Kidney (tissue), 14 donors: ENCODE data around the gene SCGB1D4. TPM values are rescaled to one million over a fixed set of nuclear protein-coding genes. Genes with fewer than 3 reads are reported as not detected.

Experiments
- DNase-seq, 5 donors: peaks; one replicate each; pipeline ENCODE4 v3.0.0-alpha.2; 2013 to 2020
- FAIRE-seq: peaks from 2 replicates; lab custom pipeline; 2012; peaks lifted over from hg19 to GRCh38; lab: Jason Lieb, UNC
- H3K27ac ChIP-seq, 2 donors: one replicate each; pipeline ENCODE4 v1.7.0; 2013; ENCODE audit warnings: low read depth in 2 of 2, low read length in 2 of 2, inconsistent platforms in 1 of 2
- H3K27me3 ChIP-seq: one replicate; pipeline ENCODE4 v1.7.1; 2013; ENCODE audit warnings: low read length, inconsistent platforms; ENCODE audit not compliant: control insufficient read depth, insufficient read depth
- H3K36me3 ChIP-seq, 3 donors: one replicate each; pipeline versions ENCODE4 v1.7.0 to v1.7.1; 2013; ENCODE audit warnings: low read length in 3 of 3, control low read depth in 1 of 3, inconsistent platforms in 1 of 3; ENCODE audit not compliant: insufficient read depth in 3 of 3, control insufficient read depth in 2 of 3
- H3K4me1 ChIP-seq, 3 donors: one replicate each; pipeline versions ENCODE4 v1.7.0 to v1.7.1; 2013; ENCODE audit warnings: low read length in 3 of 3, inconsistent platforms in 1 of 3, low read depth in 1 of 3; ENCODE audit not compliant: control insufficient read depth in 2 of 3, insufficient read depth in 2 of 3
- H3K4me3 ChIP-seq, 3 donors: one replicate each; pipeline versions ENCODE4 v1.7.0 to v1.8.1; 2013; ENCODE audit warnings: low read length in 3 of 3, control low read depth in 1 of 3, inconsistent platforms in 1 of 3
- H3K9ac ChIP-seq, 3 donors: one replicate each; pipeline versions ENCODE4 v1.7.0 to v1.7.1; 2013; ENCODE audit warnings: low read length in 3 of 3, control low read depth in 1 of 3, inconsistent platforms in 1 of 3
- H3K9me3 ChIP-seq, 3 donors: one replicate each; pipeline versions ENCODE4 v1.7.0 to v1.7.1; 2013; ENCODE audit warnings: low read length in 3 of 3, control low read depth in 1 of 3, inconsistent platforms in 1 of 3; ENCODE audit not compliant: control insufficient read depth in 2 of 3, insufficient read depth in 1 of 3
- CTCF ChIP-seq: IDR thresholded peaks from 3 replicates; pipeline ENCODE4 v1.5.1; 2012; ENCODE audit warnings: mild to moderate bottlenecking, moderate library complexity, borderline replicate concordance; ENCODE audit not compliant: insufficient read depth; ENCODE audit errors: extremely low read depth
- intact Hi-C: fragments of 100-400 bp; cut with DNase I; formaldehyde crosslinking; loops from one replicate; pipeline ENCODE4 v1.11.1; 2022
- polyA plus RNA-seq: library from polyadenylated mRNA; stranded (reverse); fragments of 350-450 nt; fragmentation: Illumina TruSeq; extraction: RNeasy Lipid Tissue Mini Kit (QIAGEN cat#74804); gene quantifications from one replicate; pipeline ENCODE4 v1.2.3, GENCODE V29; 2014; ENCODE audit warnings: low read depth, low replicate concordance; ENCODE audit not compliant: insufficient read depth
- total RNA-seq: library from RNA; stranded (reverse); fragmentation: NEBNext Ultra II Directional; extraction: Animal tissue kit (Norgen Biotek cat#: 25700); gene quantifications from one replicate; pipeline ENCODE4 v1.2.1, GENCODE V29; 2021
- donor health status: control.
- donor health status: control.
- donor health status: control.
- donor health status: control.
- donor health status: control.
- donor health status: DM: yes; HTN: yes; CAD: no.
- donor health status: Normal renal cell carcinoma (clear cell type).

The SCGB1D4 gene
- total and polyA plus RNA-seq, 2 donors from 2014 or later = not detected

- intact Hi-C loops = no loop called here
- Histone ChIP-seq H3K27ac (no peak overlapping the region), H3K27me3 (no peaks in the 10 kb centered on the region), H3K4me1 (no peaks in the 10 kb centered on the region), H3K4me3 (no peak overlapping the region), H3K9me3 (no peaks in the 10 kb centered on the region), H3K9ac (no peak overlapping the region), H3K36me3 (no peaks in the 10 kb centered on the region)
- DNase-seq = no peak
- FAIRE-seq = no peak
- no peak for TF ChIP-seq CTCF
Observed at GRCh38 chr11:62309991-62310390, 11.1 kb upstream of the SCGB1D4 start.

GRCh38 chr11:62307950-62308349 is 9.1 kb upstream of the SCGB1D4 start:
- FAIRE-seq = no peak
- intact Hi-C loops = no loop called here

DNA sequence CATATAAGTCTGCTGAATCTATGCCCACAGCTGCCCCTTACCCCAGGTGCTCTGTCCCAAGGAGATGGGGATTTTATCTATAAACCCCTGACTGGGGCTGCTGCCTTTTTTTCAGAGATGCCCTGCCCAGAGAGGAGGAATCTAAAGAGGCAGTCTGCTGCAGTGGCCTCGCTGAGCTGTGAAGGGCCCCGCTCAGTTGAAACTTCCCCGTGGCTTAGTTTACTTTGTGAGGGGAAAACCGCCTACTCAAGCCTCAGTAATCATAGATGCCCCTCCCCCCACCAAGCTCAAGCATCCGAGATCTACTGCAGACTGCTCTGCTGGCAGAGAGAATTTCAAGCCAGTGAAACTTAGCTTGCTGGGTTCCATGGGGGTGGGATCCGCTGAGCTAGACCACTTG is 7.4 kb upstream of the SCGB1D4 start:
- FAIRE-seq (no peak), DNase-seq (no peak)
- intact Hi-C loops = no loop called here
- TF ChIP-seq CTCF = no peak
- H3K4me3 ChIP-seq = no peak overlapping the region
- H3K27me3 ChIP-seq = no peaks in the 10 kb centered on the region
- no peaks in the 10 kb centered on the region for H3K36me3 ChIP-seq
- H3K9ac ChIP-seq = no peak overlapping the region
- H3K9me3 ChIP-seq = no peaks in the 10 kb centered on the region
- H3K4me1 ChIP-seq = no peaks in the 10 kb centered on the region
- H3K27ac ChIP-seq = no peak overlapping the region

More at GRCh38 chr11:62307950-62308349, 9.1 kb upstream of the SCGB1D4 start:
- H3K4me3 ChIP-seq = no peak overlapping the region
- H3K9ac ChIP-seq = no peak overlapping the region
- no peaks in the 10 kb centered on the region for H3K36me3 ChIP-seq
- H3K4me1 ChIP-seq = no peaks in the 10 kb centered on the region
- no peak for DNase-seq
- H3K27ac ChIP-seq = no peak overlapping the region
- no peak for TF ChIP-seq CTCF
- no peaks in the 10 kb centered on the region for H3K9me3 ChIP-seq
- H3K27me3 ChIP-seq = no peaks in the 10 kb centered on the region

DNA sequence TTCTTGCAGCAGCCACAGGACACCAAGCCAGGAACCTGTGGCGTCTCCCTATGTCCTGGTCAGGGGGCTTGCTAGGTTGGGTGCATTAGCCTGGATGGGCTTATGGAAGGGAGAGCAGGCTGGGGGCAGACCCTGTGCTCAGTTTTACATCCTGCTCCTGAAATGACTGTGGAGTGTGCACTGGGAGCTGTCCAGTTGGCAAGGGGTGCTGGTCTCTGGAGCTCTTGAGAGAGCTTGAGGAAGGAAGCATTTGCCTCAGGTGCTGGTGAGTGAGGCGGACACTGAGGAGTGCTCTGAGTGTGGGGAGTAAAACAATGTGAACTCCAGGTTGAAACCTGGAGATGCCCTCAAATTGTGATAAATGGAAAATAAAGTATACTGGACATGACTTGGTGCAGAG is 3.4 kb downstream of the SCGB1D4 start:
- Histone ChIP-seq H3K9ac (no peak overlapping the region), H3K9me3 (no peaks in the 10 kb centered on the region), H3K27me3 (no peaks in the 10 kb centered on the region), H3K4me1 (no peaks in the 10 kb centered on the region), H3K27ac (no peak overlapping the region), H3K36me3 (no peaks in the 10 kb centered on the region), H3K4me3 (no peak overlapping the region)
- no peak for FAIRE-seq
- no peak for TF ChIP-seq CTCF
- intact Hi-C loops = no loop called here
- DNase-seq = peak in 4 of 5 donors; percentile 59 to 78 (median 76)
